Endodermal cell (in vitro differentiated cells): ENCODE results near the gene NACC2. TPM values are rescaled to one million over a fixed set of nuclear protein-coding genes. Genes with fewer than 3 reads are reported as not detected.

Experiments
- DNase-seq: peaks from one replicate; pipeline ENCODE4 v3.0.0-alpha.2; 2017
- H3K27ac ChIP-seq: 2 replicates; pipeline ENCODE4 v1.5.1; 2013; ENCODE audit warnings: mild to moderate bottlenecking, low read depth, low read length, moderate library complexity
- H3K27me3 ChIP-seq: 2 replicates; pipeline ENCODE4 v1.6.1; 2013; ENCODE audit warnings: mild to moderate bottlenecking, low read length, moderate library complexity; ENCODE audit not compliant: insufficient read depth, control insufficient read depth, poor library complexity, severe bottlenecking
- H3K36me3 ChIP-seq: 2 replicates; pipeline ENCODE4 v1.7.0; 2013; ENCODE audit warnings: mild to moderate bottlenecking, low read length, moderate library complexity; ENCODE audit not compliant: control insufficient read depth, insufficient read depth
- H3K4me1 ChIP-seq: one replicate; pipeline ENCODE4 v1.7.0; 2013; ENCODE audit warnings: low read length; ENCODE audit not compliant: control insufficient read depth, insufficient read depth
- H3K4me3 ChIP-seq: 2 replicates; pipeline ENCODE4 v1.5.1; 2013; ENCODE audit warnings: mild to moderate bottlenecking, low read length, moderate library complexity
- H3K9ac ChIP-seq: 2 replicates; pipeline ENCODE4 v1.6.1; 2013; ENCODE audit warnings: mild to moderate bottlenecking, low read length, moderate library complexity; ENCODE audit not compliant: poor library complexity, severe bottlenecking; ENCODE audit errors: extremely low read depth
- H3K9me3 ChIP-seq: 2 replicates; pipeline ENCODE4 v1.6.1; 2013; ENCODE audit warnings: mild to moderate bottlenecking, low read length, moderate library complexity; ENCODE audit not compliant: control insufficient read depth
- H3K27ac Mint-ChIP-seq: 2 replicates; pipeline ENCODE4 v1.8.0; 2020; ENCODE audit warnings: mixed read lengths
- H3K27me3 Mint-ChIP-seq: 2 replicates; pipeline ENCODE4 v1.8.0; 2021; ENCODE audit warnings: mild to moderate bottlenecking, mixed read lengths; ENCODE audit not compliant: insufficient read depth
- H3K36me3 Mint-ChIP-seq: 2 replicates; pipeline ENCODE4 v1.8.0; 2020; ENCODE audit warnings: low read depth, mixed read lengths
- H3K4me1 Mint-ChIP-seq: 2 replicates; pipeline ENCODE4 v1.8.0; 2020; ENCODE audit warnings: mixed read lengths
- H3K4me3 Mint-ChIP-seq: 2 replicates; pipeline ENCODE4 v1.8.0; 2020; ENCODE audit warnings: mild to moderate bottlenecking, moderate library complexity, mixed read lengths
- H3K9me3 Mint-ChIP-seq: 2 replicates; pipeline ENCODE4 v1.8.0; 2020; ENCODE audit warnings: mild to moderate bottlenecking, mixed read lengths
- CTCF ChIP-seq: fragments of 200-600 bp; sonication (generic); conservative IDR thresholded peaks from 2 replicates; pipeline ENCODE4 v1.5.0; 2021; ENCODE audit warnings: antibody characterized with exemption, mild to moderate bottlenecking
- WGBS, 2 experiments: methylation state at CpG; one replicate each; pipeline versions ENCODE4 v1.1.5 to v1.1.7; 2013; ENCODE audit warnings: missing lambda C conversion rate in 2 of 2, mixed read lengths in 1 of 2; ENCODE audit not compliant: insufficient coverage in 1 of 2, insufficient read length in 1 of 2; 5-methylcytosine and 5-hydroxymethylcytosine counted together
- total RNA-seq, 2 donors: library from RNA; stranded (reverse); fragmentation: NEBNext Ultra II Directional in 1 of 2; extraction: Animal tissue kit (Norgen Biotek cat#: 25700) in 1 of 2; gene quantifications; 2 replicates in 1 of 2; 3 replicates in 1 of 2; pipeline ENCODE4 v1.2.1, GENCODE V29; 2021

NACC2 gene
- total RNA-seq, 2 donors from 2014 or later: 12.4 to 16.7 TPM

GRCh38 chr9:136110082-136111061, 15.3 kb upstream of the NACC2 start:
- Histone ChIP-seq H3K36me3 (peaks cover 6% of the 10 kb centered on the region), H3K27ac (no peak overlapping the region), H3K27me3 (no peaks in the 10 kb centered on the region), H3K4me1 (no peaks in the 10 kb centered on the region), H3K9ac (no peak overlapping the region), H3K4me3 (peak overlapping the region; percentile 49), H3K9me3 (no peaks in the 10 kb centered on the region)
- Mint-ChIP-seq H3K27ac (no peak overlapping the region), H3K36me3 (peaks cover 10% of the 10 kb centered on the region), H3K4me3 (peak overlapping the region; percentile 43), H3K4me1 (peaks cover 2% of the 10 kb centered on the region), H3K27me3 (peaks cover 11% of the 10 kb centered on the region), H3K9me3 (no peaks in the 10 kb centered on the region)
- TF ChIP-seq CTCF: peak; percentile 58
- peak; percentile 79 for DNase-seq
- 21 to 49% methylated on average over 5 to 42 of the region's 42 CpGs for WGBS, 2 experiments

- Histone ChIP-seq H3K4me1 (no peaks in the 10 kb centered on the region), H3K9ac (no peak overlapping the region), H3K4me3 (peak overlapping the region; percentile 49), H3K27ac (peak overlapping the region; percentile 36), H3K36me3 (no peaks in the 10 kb centered on the region), H3K27me3 (no peaks in the 10 kb centered on the region), H3K9me3 (no peaks in the 10 kb centered on the region)
- peaks cover 2% of the 10 kb centered on the region for H3K4me1 Mint-ChIP-seq
- no peak overlapping the region for H3K27ac Mint-ChIP-seq
- peaks cover 11% of the 10 kb centered on the region for H3K27me3 Mint-ChIP-seq
- H3K4me3 Mint-ChIP-seq: peak overlapping the region; percentile 43
- peaks cover 2% of the 10 kb centered on the region for H3K36me3 Mint-ChIP-seq
- TF ChIP-seq CTCF: no peak
- H3K9me3 Mint-ChIP-seq: no peaks in the 10 kb centered on the region
- WGBS, 2 experiments: 5 to 8% methylated on average over 12 to 48 of the region's 48 CpGs
- DNase-seq: peak; percentile 94
Measured at GRCh38 chr9:136109351-136110081, 14.4 kb upstream of the NACC2 start.

- H3K27ac ChIP-seq: peak overlapping the region; percentile 36
- WGBS, 2 experiments: 83 to 90% methylated on average over 15 to 27 of the region's 27 CpGs
- H3K36me3 ChIP-seq: no peaks in the 10 kb centered on the region
- Mint-ChIP-seq H3K9me3 (no peaks in the 10 kb centered on the region), H3K27me3 (peaks cover 11% of the 10 kb centered on the region), H3K36me3 (peaks cover 1% of the 10 kb centered on the region), H3K4me3 (peak overlapping the region; percentile 43), H3K4me1 (peaks cover 2% of the 10 kb centered on the region), H3K27ac (no peak overlapping the region)
- H3K9ac ChIP-seq: no peak overlapping the region
- no peak for DNase-seq
- no peak for TF ChIP-seq CTCF
- no peaks in the 10 kb centered on the region for H3K9me3 ChIP-seq
- H3K4me1 ChIP-seq: no peaks in the 10 kb centered on the region
- H3K4me3 ChIP-seq: no peak overlapping the region
- H3K27me3 ChIP-seq: no peaks in the 10 kb centered on the region
Measured at GRCh38 chr9:136108648-136109266, 13.7 kb upstream of the NACC2 start.
